GM10248 (cell line): ENCODE results near the gene CD3E.

Experiments
- CTCF ChIA-PET: fragments of 300-600 bp; sonication (Branson Sonifier 250); formaldehyde crosslinking; extraction: SDS; loops from one replicate; lab custom pipeline; 2021; ENCODE audit warnings: antibody characterized with exemption; lab: Yijun Ruan, JAX
- POLR2A ChIA-PET: fragments of 350-650 bp; sonication (Branson Sonifier 250); formaldehyde crosslinking; extraction: SDS; loops from one replicate; lab custom pipeline; 2020; ENCODE audit warnings: antibody characterized with exemption; lab: Yijun Ruan, JAX
- DNase-seq: peaks from one replicate; pipeline ENCODE4 v3.0.0; 2012; ENCODE audit errors: extremely low spot score
- TF ChIP-seq, protein P1 (sequence below): IDR thresholded peaks from 2 replicates; pipeline ENCODE4 v1.5.1; 2012; ENCODE audit warnings: mild to moderate bottlenecking, low read depth; ENCODE audit errors: extremely low read depth, missing control alignments, control extremely low read depth

CD3E gene

DNA sequence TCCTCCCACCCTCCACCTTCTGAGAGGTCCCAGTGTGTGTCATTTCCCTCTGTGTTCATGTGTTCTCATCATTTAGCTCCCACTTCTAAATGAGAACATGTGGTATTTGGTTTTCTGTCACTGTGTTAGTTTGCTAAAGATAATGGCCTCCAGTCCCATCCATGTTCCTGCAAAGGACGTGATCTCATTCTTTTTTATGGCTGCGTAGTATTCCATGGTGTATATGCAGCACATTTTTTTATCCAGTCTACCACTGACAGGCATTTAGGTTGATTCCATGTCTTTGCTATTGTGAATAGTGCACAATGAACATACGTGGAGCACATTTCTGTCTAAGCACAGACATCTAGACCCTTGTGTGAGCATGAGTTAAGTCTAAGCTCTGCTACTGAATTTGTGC lies 5.7 kb downstream of the CD3E start:
- POLR2A ChIA-PET: no interaction called here
- CTCF ChIA-PET: interaction anchor here (1.0 to 2.7 kb wide), 4 partner anchors 10 to 51 kb away, joined by 3 to 12 read pairs (median 4); no protein-coding TSS in a partner anchor
- no peak for DNase-seq
- TF ChIP-seq, protein P1, sequence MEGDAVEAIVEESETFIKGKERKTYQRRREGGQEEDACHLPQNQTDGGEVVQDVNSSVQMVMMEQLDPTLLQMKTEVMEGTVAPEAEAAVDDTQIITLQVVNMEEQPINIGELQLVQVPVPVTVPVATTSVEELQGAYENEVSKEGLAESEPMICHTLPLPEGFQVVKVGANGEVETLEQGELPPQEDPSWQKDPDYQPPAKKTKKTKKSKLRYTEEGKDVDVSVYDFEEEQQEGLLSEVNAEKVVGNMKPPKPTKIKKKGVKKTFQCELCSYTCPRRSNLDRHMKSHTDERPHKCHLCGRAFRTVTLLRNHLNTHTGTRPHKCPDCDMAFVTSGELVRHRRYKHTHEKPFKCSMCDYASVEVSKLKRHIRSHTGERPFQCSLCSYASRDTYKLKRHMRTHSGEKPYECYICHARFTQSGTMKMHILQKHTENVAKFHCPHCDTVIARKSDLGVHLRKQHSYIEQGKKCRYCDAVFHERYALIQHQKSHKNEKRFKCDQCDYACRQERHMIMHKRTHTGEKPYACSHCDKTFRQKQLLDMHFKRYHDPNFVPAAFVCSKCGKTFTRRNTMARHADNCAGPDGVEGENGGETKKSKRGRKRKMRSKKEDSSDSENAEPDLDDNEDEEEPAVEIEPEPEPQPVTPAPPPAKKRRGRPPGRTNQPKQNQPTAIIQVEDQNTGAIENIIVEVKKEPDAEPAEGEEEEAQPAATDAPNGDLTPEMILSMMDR: no peak

DNA sequence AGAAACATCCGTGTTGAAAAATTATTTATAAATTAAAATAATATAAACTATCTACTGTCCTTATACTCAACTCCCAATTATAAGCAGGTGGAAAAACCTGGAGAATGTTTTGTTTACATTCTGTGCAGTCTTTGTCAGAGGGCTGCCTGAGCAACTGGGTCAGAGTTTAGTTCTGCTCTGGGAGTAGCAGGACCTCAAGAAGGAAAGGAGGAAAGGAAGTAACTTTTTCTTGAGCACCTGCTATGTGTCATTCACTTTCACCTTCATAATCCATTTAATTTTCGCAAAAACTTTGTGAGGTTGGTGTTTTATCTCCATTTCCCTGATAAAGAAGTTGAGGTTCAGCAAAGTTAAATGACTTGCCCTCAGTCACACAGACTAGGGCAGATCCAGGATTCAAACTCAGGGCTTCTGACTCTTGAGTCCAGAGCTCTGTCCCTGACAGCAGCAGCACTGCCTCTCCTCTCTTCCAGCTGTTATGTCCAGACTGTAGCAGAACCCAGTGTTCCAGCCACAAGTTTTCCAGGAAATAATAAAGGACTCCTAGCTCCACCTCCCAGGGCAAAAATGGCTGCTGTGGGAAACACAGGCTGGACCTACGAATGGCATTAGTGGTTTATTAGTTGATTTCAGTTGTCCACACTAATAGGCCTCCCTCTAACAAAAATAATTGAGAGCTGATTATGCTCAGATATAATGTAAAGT lies 6.4 kb downstream of the CD3E start:
- ChIA-PET POLR2A (no interaction called here), CTCF (interaction anchor here (1.0 to 2.7 kb wide), 11 partner anchors 8 to 103 kb away, joined by 3 to 12 read pairs (median 4); no protein-coding TSS in a partner anchor)
- DNase-seq: no peak

DNA sequence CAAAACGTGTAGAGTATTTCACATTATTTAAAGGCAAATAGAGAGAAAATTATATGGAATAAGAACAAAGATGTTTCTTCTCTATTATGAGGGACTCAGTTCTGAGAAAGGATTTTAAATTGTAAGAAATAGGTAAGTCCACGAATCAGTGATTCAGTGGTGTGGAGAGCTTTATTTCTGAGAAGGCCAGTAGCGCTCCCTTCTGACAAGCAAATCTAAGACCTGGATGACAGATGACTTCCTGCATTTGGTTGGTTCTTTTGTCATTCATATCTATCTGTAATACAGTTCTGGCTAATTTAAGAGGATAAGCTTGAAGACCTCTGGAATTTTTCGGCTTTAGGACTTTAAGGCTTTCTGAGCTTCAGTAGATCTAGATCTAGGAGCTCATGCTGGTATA lies 7.0 kb downstream of the CD3E start:
- CTCF ChIA-PET: interaction anchor here (1.0 to 2.7 kb wide), 10 partner anchors 8 to 104 kb away, joined by 3 to 12 read pairs (median 4); no protein-coding TSS in a partner anchor
- DNase-seq: no peak
- POLR2A ChIA-PET: interaction anchor here (0.6 kb wide), 1 partner anchor 124 kb away, joined by 4 read pairs; no protein-coding TSS in a partner anchor
- TF ChIP-seq, protein P1: no peak

More for the DNA sequence above, 6.4 kb downstream of the CD3E start:
- TF ChIP-seq, protein P1: no peak

DNA sequence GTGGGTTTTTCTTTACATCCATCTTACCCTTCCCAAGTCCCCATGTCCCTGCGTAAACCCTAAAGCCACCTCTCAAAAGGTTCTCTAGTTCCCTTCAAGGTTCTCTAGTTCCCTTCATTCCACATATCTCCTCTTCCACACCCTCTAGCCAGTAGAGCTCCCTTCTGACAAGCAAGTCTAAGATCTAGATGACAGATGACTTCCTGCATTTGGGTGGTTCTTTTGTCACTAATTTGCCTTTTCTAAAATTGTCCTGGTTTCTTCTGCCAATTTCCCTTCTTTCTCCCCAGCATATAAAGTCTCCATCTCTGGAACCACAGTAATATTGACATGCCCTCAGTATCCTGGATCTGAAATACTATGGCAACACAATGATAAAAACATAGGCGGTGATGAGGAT lies 7.8 kb downstream of the CD3E start:
- ChIA-PET CTCF (interaction anchor here (1.1 to 2.7 kb wide), 5 partner anchors 9 to 50 kb away, joined by 3 to 12 read pairs (median 6); no protein-coding TSS in a partner anchor), POLR2A (interaction anchor here (0.6 kb wide), 1 partner anchor 123 kb away, joined by 4 read pairs; no protein-coding TSS in a partner anchor)
- no peak for DNase-seq
- TF ChIP-seq, protein P1: no peak

DNA sequence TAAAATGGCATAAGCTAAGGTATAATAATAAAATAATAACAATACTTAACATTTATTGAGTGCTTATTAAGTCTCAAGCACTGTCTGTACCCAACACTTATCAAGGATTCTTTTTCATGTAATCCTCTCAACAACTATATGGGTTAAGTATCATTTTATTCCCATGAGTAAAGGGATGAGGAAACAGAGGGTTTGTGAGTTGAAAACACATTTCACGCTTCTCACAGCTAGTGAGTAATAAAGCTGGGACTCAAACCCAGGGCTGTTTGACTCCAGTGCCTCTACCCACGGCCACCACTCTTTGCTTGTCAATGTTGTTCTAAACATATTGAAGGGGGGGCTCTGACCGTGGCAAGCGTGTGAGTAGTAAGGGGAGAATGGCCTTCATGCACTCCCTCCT lies 8.7 kb downstream of the CD3E start:
- no peak for DNase-seq
- POLR2A ChIA-PET: no interaction called here
- CTCF ChIA-PET: interaction anchor here (1.0 to 1.2 kb wide), 2 partner anchors 10 to 13 kb away, joined by 3 read pairs; no protein-coding TSS in a partner anchor
- TF ChIP-seq, protein P1: no peak

DNA sequence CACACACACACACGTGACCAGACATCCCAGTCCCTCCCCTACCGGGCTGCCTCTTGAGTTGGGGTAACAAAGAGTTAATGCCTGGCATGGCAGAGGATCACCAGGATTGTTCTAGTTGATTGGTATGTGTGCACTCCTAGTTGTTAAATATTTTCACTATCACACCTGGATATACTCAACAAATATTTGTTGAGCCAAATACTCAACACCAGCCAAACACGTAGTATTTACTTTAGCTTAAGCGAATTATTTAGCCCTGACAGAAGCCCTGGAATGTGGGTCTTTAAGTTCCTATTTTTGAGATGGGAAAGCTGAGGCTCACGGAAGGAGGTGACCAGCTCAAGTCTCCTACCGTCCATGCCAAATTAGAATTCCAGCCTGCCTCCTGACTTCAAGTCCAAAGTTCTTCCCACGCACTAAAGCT lies 10.5 kb downstream of the CD3E start:
- CTCF ChIA-PET: interaction anchor here (1.3 kb wide), 1 partner anchor 36 kb away, joined by 3 read pairs; no protein-coding TSS in a partner anchor
- TF ChIP-seq, protein P1: no peak

More for the DNA sequence above, 10.5 kb downstream of the CD3E start:
- POLR2A ChIA-PET: no interaction called here
- DNase-seq: no peak
